Upper lobe of left lung (tissue), 4 donors: ENCODE results near the gene ATM.

Experiments
- POLR2A ChIP-seq, 4 donors: fragments of 450-650 bp; IDR thresholded peaks; one replicate each; pipeline ENCODE4 v1.5.1; 2016 to 2017; ENCODE audit warnings: antibody characterized with exemption in 4 of 4, mild to moderate bottlenecking in 2 of 4
- POLR2AphosphoS5 ChIP-seq, 2 donors: sonication (generic); formaldehyde crosslinking; IDR thresholded peaks; one replicate each; pipeline ENCODE4 v1.5.1; 2017; ENCODE audit warnings: antibody characterized with exemption in 2 of 2
- TF ChIP-seq, protein P1 (sequence below), 6 experiments: fragments of 450-650 bp in 4 of 6; fragments of 200-600 bp in 2 of 6; sonication (generic) in 2 of 6; IDR thresholded peaks; one replicate each; pipeline ENCODE4 v1.5.1; 2016 to 2019; ENCODE audit warnings: antibody characterized with exemption in 6 of 6

GRCh38 chr11:108333403-108333899 lies 110.6 kb downstream of the ATM start:
- TF ChIP-seq, protein P1, sequence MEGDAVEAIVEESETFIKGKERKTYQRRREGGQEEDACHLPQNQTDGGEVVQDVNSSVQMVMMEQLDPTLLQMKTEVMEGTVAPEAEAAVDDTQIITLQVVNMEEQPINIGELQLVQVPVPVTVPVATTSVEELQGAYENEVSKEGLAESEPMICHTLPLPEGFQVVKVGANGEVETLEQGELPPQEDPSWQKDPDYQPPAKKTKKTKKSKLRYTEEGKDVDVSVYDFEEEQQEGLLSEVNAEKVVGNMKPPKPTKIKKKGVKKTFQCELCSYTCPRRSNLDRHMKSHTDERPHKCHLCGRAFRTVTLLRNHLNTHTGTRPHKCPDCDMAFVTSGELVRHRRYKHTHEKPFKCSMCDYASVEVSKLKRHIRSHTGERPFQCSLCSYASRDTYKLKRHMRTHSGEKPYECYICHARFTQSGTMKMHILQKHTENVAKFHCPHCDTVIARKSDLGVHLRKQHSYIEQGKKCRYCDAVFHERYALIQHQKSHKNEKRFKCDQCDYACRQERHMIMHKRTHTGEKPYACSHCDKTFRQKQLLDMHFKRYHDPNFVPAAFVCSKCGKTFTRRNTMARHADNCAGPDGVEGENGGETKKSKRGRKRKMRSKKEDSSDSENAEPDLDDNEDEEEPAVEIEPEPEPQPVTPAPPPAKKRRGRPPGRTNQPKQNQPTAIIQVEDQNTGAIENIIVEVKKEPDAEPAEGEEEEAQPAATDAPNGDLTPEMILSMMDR (IDR thresholded peaks at IDR 0.05) = no peak
- no peak for TF ChIP-seq POLR2A (IDR thresholded peaks at IDR 0.05)
- TF ChIP-seq POLR2AphosphoS5 (IDR thresholded peaks at IDR 0.05) = no peak
